ENCODE results near the gene RSL24D1.

RSL24D1 gene

DNA sequence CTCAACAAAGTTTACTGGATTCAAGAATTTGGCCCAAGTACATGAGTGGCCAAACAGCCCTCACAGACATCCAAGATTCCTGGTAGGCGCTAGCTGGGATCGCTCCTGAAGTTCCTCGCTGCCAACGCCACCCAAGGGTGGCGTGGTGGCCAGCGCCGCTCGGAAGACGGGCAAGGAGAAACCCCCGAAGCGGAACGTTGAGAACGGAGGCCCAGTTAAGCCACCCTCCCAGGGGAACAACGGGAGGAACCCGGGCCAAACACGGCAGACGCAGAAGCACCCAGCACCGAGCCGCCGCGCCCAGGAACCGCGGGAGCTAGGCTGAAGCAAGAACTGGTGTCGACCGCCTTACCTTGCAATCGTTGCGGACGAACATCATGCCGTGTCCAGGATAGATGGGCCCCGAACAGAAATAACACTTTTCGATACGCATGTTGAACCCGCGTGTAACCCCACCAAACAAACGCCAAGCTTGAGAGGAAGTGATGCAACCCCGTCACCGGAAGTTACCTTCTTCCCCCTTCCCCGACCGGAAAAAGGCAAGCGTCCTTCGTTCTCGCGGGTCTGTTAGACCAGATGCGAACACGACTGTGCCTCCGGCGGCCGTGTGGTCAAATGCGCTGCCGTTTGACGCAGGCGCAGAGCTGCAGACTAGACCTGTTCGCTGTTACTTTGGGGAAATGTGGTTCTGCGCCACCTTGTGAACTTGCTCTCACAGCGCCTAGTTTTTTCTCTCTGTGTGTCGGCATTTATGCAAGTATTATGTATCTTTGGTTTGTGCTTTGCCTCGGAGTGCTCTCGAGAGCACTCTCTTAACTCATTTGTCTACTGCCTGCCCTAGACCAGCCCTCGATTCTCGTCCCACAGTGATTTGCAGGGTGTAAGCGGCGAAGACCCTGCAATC is at the start of gene RSL24D1:
TSS of gene RSL24D1 (minus strand) at position 484 of the 904 bp plus-strand sequence. CDS start at position 433, 51 bp downstream.
- peak within 1 kb of the TSS; percentile 91 for H3K27ac ChIP-seq
- TF ChIP-seq, protein P1, sequence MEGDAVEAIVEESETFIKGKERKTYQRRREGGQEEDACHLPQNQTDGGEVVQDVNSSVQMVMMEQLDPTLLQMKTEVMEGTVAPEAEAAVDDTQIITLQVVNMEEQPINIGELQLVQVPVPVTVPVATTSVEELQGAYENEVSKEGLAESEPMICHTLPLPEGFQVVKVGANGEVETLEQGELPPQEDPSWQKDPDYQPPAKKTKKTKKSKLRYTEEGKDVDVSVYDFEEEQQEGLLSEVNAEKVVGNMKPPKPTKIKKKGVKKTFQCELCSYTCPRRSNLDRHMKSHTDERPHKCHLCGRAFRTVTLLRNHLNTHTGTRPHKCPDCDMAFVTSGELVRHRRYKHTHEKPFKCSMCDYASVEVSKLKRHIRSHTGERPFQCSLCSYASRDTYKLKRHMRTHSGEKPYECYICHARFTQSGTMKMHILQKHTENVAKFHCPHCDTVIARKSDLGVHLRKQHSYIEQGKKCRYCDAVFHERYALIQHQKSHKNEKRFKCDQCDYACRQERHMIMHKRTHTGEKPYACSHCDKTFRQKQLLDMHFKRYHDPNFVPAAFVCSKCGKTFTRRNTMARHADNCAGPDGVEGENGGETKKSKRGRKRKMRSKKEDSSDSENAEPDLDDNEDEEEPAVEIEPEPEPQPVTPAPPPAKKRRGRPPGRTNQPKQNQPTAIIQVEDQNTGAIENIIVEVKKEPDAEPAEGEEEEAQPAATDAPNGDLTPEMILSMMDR (conservative IDR thresholded peaks at IDR 0.05): peak; percentile 64

DNA sequence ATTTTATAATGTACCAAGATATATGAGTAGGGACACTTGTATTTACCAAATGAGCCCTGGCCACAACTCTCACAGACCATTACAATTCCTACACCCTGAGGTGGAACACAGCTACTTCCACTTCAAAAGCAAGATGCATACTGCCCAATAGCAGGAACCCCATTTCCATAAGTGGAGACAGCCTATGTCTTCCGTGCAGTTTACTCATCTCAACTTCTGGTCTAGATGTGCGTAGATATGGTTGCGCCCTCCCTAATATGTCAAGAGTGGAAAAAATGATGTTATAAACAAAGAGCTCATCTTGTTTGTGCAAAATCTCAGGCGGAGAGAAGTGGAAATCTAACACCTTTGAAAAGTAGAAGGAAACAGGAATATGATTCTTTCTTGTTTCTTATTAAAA is 48.3 kb upstream of the RSL24D1 start:
- TF ChIP-seq, protein P1 (conservative IDR thresholded peaks at IDR 0.05): no peak
- no peak overlapping the region for H3K27ac ChIP-seq

GRCh38 chr15:55241891-55242290 is 45.1 kb upstream of the RSL24D1 start:
- TF ChIP-seq, protein P1 (conservative IDR thresholded peaks at IDR 0.05): no peak
- H3K27ac ChIP-seq: no peak overlapping the region

GRCh38 chr15:55241186-55241585 is 44.4 kb upstream of the RSL24D1 start:
- TF ChIP-seq, protein P1 (conservative IDR thresholded peaks at IDR 0.05): no peak
- no peak overlapping the region for H3K27ac ChIP-seq

- TF ChIP-seq, protein P1 (conservative IDR thresholded peaks at IDR 0.05): no peak
- H3K27ac ChIP-seq: no peak overlapping the region
Measured at GRCh38 chr15:55240125-55240760, 43.5 kb upstream of the RSL24D1 start.

GRCh38 chr15:55239440-55240124 is 42.8 kb upstream of the RSL24D1 start:
- TF ChIP-seq, protein P1 (conservative IDR thresholded peaks at IDR 0.05): no peak
- H3K27ac ChIP-seq: no peak overlapping the region

- TF ChIP-seq, protein P1 (conservative IDR thresholded peaks at IDR 0.05): no peak
Measured at GRCh38 chr15:55238877-55239276, 42.1 kb upstream of the RSL24D1 start.

More at GRCh38 chr15:55238877-55239276, 42.1 kb upstream of the RSL24D1 start:
- H3K27ac ChIP-seq: no peak overlapping the region
